HEK293 (cell line): ENCODE data around the gene GTF3C5.

Experiments used
- CTCF ChIA-PET: fragments of 350-600 bp; formaldehyde crosslinking; extraction: SDS; loops from one replicate; lab custom pipeline; 2021; ENCODE audit warnings: antibody characterized with exemption; lab: Yijun Ruan, JAX
- POLR2A ChIA-PET: fragments of 300-600 bp; formaldehyde crosslinking; extraction: SDS; loops from one replicate; lab custom pipeline; 2020; ENCODE audit warnings: antibody characterized with exemption, inconsistent platforms; lab: Yijun Ruan, JAX
- H3K27ac ChIP-seq: fragments of 200-500 bp; sonication (Bioruptor generic); 2 replicates; pipeline ENCODE4 v1.5.1; 2014; ENCODE audit warnings: low read depth, low read length, control low read depth, inconsistent platforms; ENCODE audit errors: extremely low read depth
- H3K36me3 ChIP-seq, 2 experiments: fragments of 200-500 bp in 1 of 2; sonication (Bioruptor generic) in 1 of 2; 1 replicate in 1 of 2; 2 replicates in 1 of 2; pipeline ENCODE4 v1.5.1; 2014 to 2017; ENCODE audit warnings: inconsistent platforms in 2 of 2, low read length in 2 of 2; ENCODE audit not compliant: control insufficient read depth in 2 of 2, insufficient read depth in 1 of 2
- H3K4me1 ChIP-seq: fragments of 200-500 bp; sonication (Bioruptor generic); 2 replicates; pipeline ENCODE4 v1.5.1; 2014; ENCODE audit warnings: mild to moderate bottlenecking, low read length, inconsistent platforms; ENCODE audit not compliant: control insufficient read depth, insufficient read depth
- H3K4me3 ChIP-seq: 2 replicates; pipeline ENCODE4 v1.5.1; 2011; ENCODE audit warnings: low read depth, mild to moderate bottlenecking, control low read depth, low read length, moderate library complexity
- H3K9me3 ChIP-seq: fragments of 200-500 bp; sonication (Bioruptor generic); 2 replicates; pipeline ENCODE4 v1.5.1; 2014; ENCODE audit warnings: low read depth, low read length, inconsistent platforms; ENCODE audit not compliant: control insufficient read depth, insufficient read depth
- KLF10 ChIP-seq: fragments of 450-650 bp; IDR thresholded peaks from 2 replicates; pipeline ENCODE4 v1.5.1; 2018; ENCODE audit warnings: missing biosample characterization, mild to moderate bottlenecking, missing genetic modification characterization
- KLF16 ChIP-seq: fragments of 450-650 bp; formaldehyde crosslinking; IDR thresholded peaks from 2 replicates; pipeline ENCODE4 v1.5.1; 2017; ENCODE audit warnings: missing biosample characterization, missing genetic modification characterization
- KLF9 ChIP-seq: fragments of 450-650 bp; formaldehyde crosslinking; IDR thresholded peaks from 2 replicates; pipeline ENCODE4 v1.5.1; 2016; ENCODE audit warnings: missing biosample characterization, missing genetic modification characterization, low read depth
- MYNN ChIP-seq: fragments of 450-650 bp; formaldehyde crosslinking; IDR thresholded peaks from 2 replicates; pipeline ENCODE4 v1.5.1; 2016; ENCODE audit warnings: missing biosample characterization, missing genetic modification characterization, borderline replicate concordance
- PBX3 ChIP-seq: sonication (generic); formaldehyde crosslinking; IDR thresholded peaks from 2 replicates; pipeline ENCODE4 v1.8.1; 2022; ENCODE audit warnings: mild to moderate bottlenecking, moderate library complexity, missing genetic modification reagents
- REST ChIP-seq: fragments of 450-650 bp; formaldehyde crosslinking; IDR thresholded peaks from 2 replicates; pipeline ENCODE4 v1.5.1; 2016; ENCODE audit warnings: missing biosample characterization, missing genetic modification characterization
- ZFHX2 ChIP-seq: fragments of 450-650 bp; formaldehyde crosslinking; conservative IDR thresholded peaks from 2 replicates; pipeline ENCODE4 v1.5.1; 2016; ENCODE audit warnings: missing biosample characterization, missing genetic modification characterization
- ZFP41 ChIP-seq: fragments of 450-650 bp; formaldehyde crosslinking; IDR thresholded peaks from 2 replicates; pipeline ENCODE4 v1.5.1; 2016; ENCODE audit warnings: missing biosample characterization, missing genetic modification characterization, borderline replicate concordance
- ZNF16 ChIP-seq: fragments of 450-650 bp; formaldehyde crosslinking; IDR thresholded peaks from 2 replicates; pipeline ENCODE4 v1.5.1; 2016; ENCODE audit warnings: low read depth, missing biosample characterization, missing genetic modification characterization
- ZNF169 ChIP-seq: fragments of 450-650 bp; formaldehyde crosslinking; IDR thresholded peaks from 2 replicates; pipeline ENCODE4 v1.5.1; 2016; ENCODE audit warnings: missing biosample characterization, missing genetic modification characterization
- ZNF18 ChIP-seq: fragments of 450-650 bp; formaldehyde crosslinking; IDR thresholded peaks from 2 replicates; pipeline ENCODE4 v1.5.1; 2016; ENCODE audit warnings: missing biosample characterization, missing genetic modification characterization
- ZNF223 ChIP-seq: fragments of 450-650 bp; formaldehyde crosslinking; IDR thresholded peaks from 2 replicates; pipeline ENCODE4 v1.5.1; 2016; ENCODE audit warnings: missing biosample characterization, missing genetic modification characterization
- ZNF23 ChIP-seq: fragments of 450-650 bp; formaldehyde crosslinking; IDR thresholded peaks from 2 replicates; pipeline ENCODE4 v1.5.1; 2016; ENCODE audit warnings: missing biosample characterization, missing genetic modification characterization, borderline replicate concordance
- ZNF324 ChIP-seq: fragments of 450-650 bp; formaldehyde crosslinking; IDR thresholded peaks from 2 replicates; pipeline ENCODE4 v1.5.1; 2016; ENCODE audit warnings: missing biosample characterization, missing genetic modification characterization
- ZNF366 ChIP-seq: fragments of 450-650 bp; formaldehyde crosslinking; conservative IDR thresholded peaks from 2 replicates; pipeline ENCODE4 v1.5.1; 2016; ENCODE audit warnings: missing biosample characterization, missing genetic modification characterization
- ZNF501 ChIP-seq: fragments of 450-650 bp; formaldehyde crosslinking; IDR thresholded peaks from 2 replicates; pipeline ENCODE4 v1.5.1; 2016; ENCODE audit warnings: missing biosample characterization, missing genetic modification characterization
- ZNF555 ChIP-seq: fragments of 450-650 bp; formaldehyde crosslinking; conservative IDR thresholded peaks from 2 replicates; pipeline ENCODE4 v1.5.1; 2017; ENCODE audit warnings: missing biosample characterization, mild to moderate bottlenecking, missing genetic modification characterization, inconsistent platforms
- ZNF629 ChIP-seq: fragments of 450-650 bp; formaldehyde crosslinking; IDR thresholded peaks from 2 replicates; pipeline ENCODE4 v1.5.1; 2017; ENCODE audit warnings: missing biosample characterization, missing genetic modification characterization
- ZNF664 ChIP-seq: fragments of 450-650 bp; formaldehyde crosslinking; IDR thresholded peaks from 2 replicates; pipeline ENCODE4 v1.5.1; 2016; ENCODE audit warnings: missing biosample characterization, missing genetic modification characterization
- ZNF792 ChIP-seq: fragments of 450-650 bp; formaldehyde crosslinking; IDR thresholded peaks from 2 replicates; pipeline ENCODE4 v1.5.1; 2016; ENCODE audit warnings: missing biosample characterization, missing genetic modification characterization
- ZNF843 ChIP-seq: fragments of 450-650 bp; formaldehyde crosslinking; IDR thresholded peaks from 2 replicates; pipeline ENCODE4 v1.5.1; 2016; ENCODE audit warnings: missing biosample characterization, missing genetic modification characterization
- ZSCAN30 ChIP-seq: fragments of 450-650 bp; IDR thresholded peaks from 2 replicates; pipeline ENCODE4 v1.5.1; 2018; ENCODE audit warnings: missing biosample characterization, mild to moderate bottlenecking, missing genetic modification characterization, moderate library complexity

Gene GTF3C5

GRCh38 chr9:133026426-133026825 lies 4.4 kb upstream of the GTF3C5 start:
- no peaks in the 10 kb centered on the region for H3K36me3 ChIP-seq
- POLR2A ChIA-PET, result no interaction called here
- CTCF ChIA-PET, result interaction anchor here (0.8 to 4.5 kb wide), 7 partner anchors 8 to 460 kb away, joined by 3 to 25 read pairs (median 4); partner anchors contain the start of gene GFI1B
- no peaks in the 10 kb centered on the region for H3K9me3 ChIP-seq
- TF ChIP-seq ZNF16 (tag by site-specific recombination), result no peak
- H3K4me1 ChIP-seq, result no peaks in the 10 kb centered on the region
- no peak overlapping the region for H3K4me3 ChIP-seq
- H3K27ac ChIP-seq, result no peak overlapping the region

GRCh38 chr9:133027134-133027533 lies 3.7 kb upstream of the GTF3C5 start:
- no peaks in the 10 kb centered on the region for H3K4me1 ChIP-seq
- TF ChIP-seq ZNF366 (tag by site-specific recombination) (no peak), ZNF555 (tag by site-specific recombination) (no peak), ZNF843 (tag by site-specific recombination) (no peak), MYNN (tag by site-specific recombination) (no peak), ZFP41 (tag by site-specific recombination) (no peak), ZNF18 (no peak), ZNF664 (tag by site-specific recombination) (no peak), ZNF16 (tag by site-specific recombination) (no peak), ZNF324 (tag by site-specific recombination) (no peak), ZNF629 (tag by site-specific recombination) (no peak), ZNF501 (no peak), ZFHX2 (tag by site-specific recombination) (no peak)
- no peaks in the 10 kb centered on the region for H3K36me3 ChIP-seq
- no peak overlapping the region for H3K4me3 ChIP-seq
- CTCF ChIA-PET, result interaction anchor here (0.6 to 4.5 kb wide), 4 partner anchors 9 to 120 kb away, joined by 3 to 25 read pairs (median 4); no protein-coding TSS in a partner anchor
- POLR2A ChIA-PET, result no interaction called here
- no peaks in the 10 kb centered on the region for H3K9me3 ChIP-seq
- H3K27ac ChIP-seq, result no peak overlapping the region

- CTCF ChIA-PET, result interaction anchor here (0.6 to 4.5 kb wide), 6 partner anchors 12 to 118 kb away, joined by 3 to 25 read pairs (median 3); no protein-coding TSS in a partner anchor
- H3K27ac ChIP-seq, result no peak overlapping the region
- no peaks in the 10 kb centered on the region for H3K4me1 ChIP-seq
- H3K9me3 ChIP-seq, result no peaks in the 10 kb centered on the region
- TF ChIP-seq ZNF555 (tag by site-specific recombination), result no peak
- no peak for TF ChIP-seq ZNF501
- TF ChIP-seq, all 188 proteins: peak for 0
- Histone ChIP-seq H3K4me3 (no peak overlapping the region), H3K36me3 (peaks cover 0 to 10% of the 10 kb centered on the region in 2 experiments; a peak in 1 of 3 replicates)
- POLR2A ChIA-PET, result interaction anchor here (0.6 to 0.7 kb wide), 2 partner anchors 82 to 395 kb away, joined by 3 read pairs; no protein-coding TSS in a partner anchor
Observed at GRCh38 chr9:133028221-133028620, 2.6 kb upstream of the GTF3C5 start.

- ChIA-PET CTCF (interaction anchor here (0.7 to 5.2 kb wide), 11 partner anchors 7 to 768 kb away, joined by 3 to 78 read pairs (median 4); no protein-coding TSS in a partner anchor), POLR2A (interaction anchor here (0.6 to 2.1 kb wide), 46 partner anchors 8 to 993 kb away, joined by 3 to 26 read pairs (median 6); partner anchors contain the start of genes CACFD1, DDX31, GFI1B and GTF3C4)
- Histone ChIP-seq H3K9me3 (no peaks in the 10 kb centered on the region), H3K4me1 (no peaks in the 10 kb centered on the region), H3K27ac (peak overlapping the region; percentile 35; the same call in 1 of the 2 replicates), H3K4me3 (peak overlapping the region; percentile 69), H3K36me3 (peaks cover 0 to 23% of the 10 kb centered on the region in 2 experiments; a peak in 1 of 3 replicates)
- TF ChIP-seq ZNF792 (tag by site-specific recombination) (peak; percentile 96), REST (tag by site-specific recombination) (no peak), ZNF501 (0 out of 2 replicates have a peak, but pooled peaks have one; percentile 22), KLF10 (tag by site-specific recombination) (0 out of 2 replicates have a peak, but pooled peaks have one; percentile 10), KLF9 (tag by site-specific recombination) (no peak), PBX3 (CRISPR knock-in tag) (0 out of 2 replicates have a peak, but pooled peaks have one; percentile 55), ZNF223 (0 out of 2 replicates have a peak, but pooled peaks have one; percentile 13), KLF16 (tag by site-specific recombination) (peak; percentile 18; the same call in 1 of the 2 replicates), ZSCAN30 (tag by site-specific recombination) (peak; percentile 74), ZNF23 (tag by site-specific recombination) (no peak), ZNF169 (tag by site-specific recombination) (no peak)
Observed at GRCh38 chr9:133029994-133030316, 842 bp upstream of the GTF3C5 start.
